H1 (cell line): Measurements from ENCODE around the gene STAC. TPM values are rescaled to one million over a fixed set of nuclear protein-coding genes. Genes with fewer than 3 reads are reported as not detected.

Experiments used
- CTCF ChIA-PET: fragments of 300-600 bp; sonication (Branson Sonifier 250); formaldehyde crosslinking; loops from one replicate; lab custom pipeline; 2021; ENCODE audit not compliant: partially characterized antibody; lab: Charles Lee
- POLR2A ChIA-PET: fragments of 300-600 bp; sonication (Branson Sonifier 250); formaldehyde crosslinking; loops from one replicate; lab custom pipeline; 2021; ENCODE audit warnings: inconsistent platforms; ENCODE audit not compliant: partially characterized antibody; lab: Charles Lee
- DNase-seq, 2 experiments: peaks; one replicate each; pipeline versions ENCODE4 v3.0.0 to v3.0.0-alpha.2; 2010 to 2022; ENCODE audit warnings: low spot score in 2 of 2, low read depth in 1 of 2, mixed read lengths in 1 of 2
- FAIRE-seq: peaks from 2 replicates; lab custom pipeline; 2011; peaks lifted over from hg19 to GRCh38; lab: Jason Lieb, UNC
- H2AFZ ChIP-seq: 2 replicates; pipeline ENCODE4 v1.8.1; 2012; ENCODE audit warnings: low read length, inconsistent platforms
- H2AK5ac ChIP-seq: 2 replicates; pipeline ENCODE4 v1.6.1; 2013; ENCODE audit warnings: low read depth, low read length
- H2BK120ac ChIP-seq: replicated peaks from 2 replicates; pipeline ENCODE3; 2013; ENCODE audit warnings: low read depth, low read length, inconsistent platforms
- H2BK12ac ChIP-seq: 2 replicates; pipeline ENCODE4 v1.6.1; 2013; ENCODE audit warnings: low read depth, low read length
- H2BK15ac ChIP-seq: 2 replicates; pipeline ENCODE4 v1.6.1; 2013; ENCODE audit warnings: low read length
- H2BK20ac ChIP-seq: 2 replicates; pipeline ENCODE4 v1.6.1; 2013; ENCODE audit warnings: low read length
- H2BK5ac ChIP-seq: 2 replicates; pipeline ENCODE4 v1.6.1; 2013; ENCODE audit warnings: low read depth, low read length
- H3K14ac ChIP-seq: 2 replicates; pipeline ENCODE4 v1.6.1; 2013; ENCODE audit warnings: inconsistent platforms; ENCODE audit not compliant: insufficient read length
- H3K18ac ChIP-seq: 2 replicates; pipeline ENCODE4 v1.6.1; 2013; ENCODE audit warnings: low read length; ENCODE audit errors: extremely low read depth
- H3K23ac ChIP-seq: 2 replicates; pipeline ENCODE4 v1.6.1; 2013; ENCODE audit warnings: inconsistent platforms; ENCODE audit not compliant: insufficient read length
- H3K23me2 ChIP-seq: 2 replicates; pipeline ENCODE4 v1.6.1; 2013; ENCODE audit warnings: low read depth, low read length
- H3K27ac ChIP-seq: 2 replicates; pipeline ENCODE4 v1.6.1; 2011; ENCODE audit warnings: low read depth, low read length, inconsistent platforms
- H3K27me3 ChIP-seq, 4 experiments: replicated peaks in 1 of 4; 1 replicate in 1 of 4; 2 replicates in 3 of 4; pipeline versions ENCODE4 v1.6.1 to v1.8.1; 2011 to 2013; ENCODE audit warnings: low read length in 3 of 4, mild to moderate bottlenecking in 3 of 4, inconsistent platforms in 2 of 4, mixed read lengths in 2 of 4, moderate library complexity in 1 of 4; ENCODE audit not compliant: control insufficient read depth in 3 of 4, insufficient read depth in 3 of 4; ENCODE audit errors: extremely low read depth in 1 of 4
- H3K36me3 ChIP-seq, 4 experiments: 2 replicates each; pipeline versions ENCODE4 v1.6.1 to v1.8.1; 2011 to 2013; ENCODE audit warnings: mild to moderate bottlenecking in 4 of 4, low read length in 3 of 4, moderate library complexity in 2 of 4, control low read depth in 1 of 4, inconsistent platforms in 1 of 4; ENCODE audit not compliant: insufficient read depth in 4 of 4, control insufficient read depth in 2 of 4
- H3K4ac ChIP-seq: replicated peaks from 2 replicates; pipeline ENCODE3; 2013; ENCODE audit warnings: low read length, low read depth, mixed read lengths, inconsistent platforms; ENCODE audit not compliant: insufficient read length
- H3K4me1 ChIP-seq, 4 experiments: replicated peaks in 1 of 4; 1 replicate in 1 of 4; 2 replicates in 3 of 4; pipeline versions ENCODE4 v1.6.1 to v1.8.1; 2011 to 2013; ENCODE audit warnings: low read length in 3 of 4, inconsistent platforms in 2 of 4, mixed read lengths in 1 of 4; ENCODE audit not compliant: insufficient read depth in 4 of 4, control insufficient read depth in 3 of 4
- H3K4me2 ChIP-seq, 2 experiments: 2 replicates each; pipeline versions ENCODE4 v1.6.1 to v1.8.1; 2011 to 2013; ENCODE audit warnings: low read depth in 2 of 2, low read length in 2 of 2, control low read depth in 1 of 2, inconsistent platforms in 1 of 2, mild to moderate bottlenecking in 1 of 2; ENCODE audit not compliant: insufficient read depth in 1 of 2
- H3K4me3 ChIP-seq, 4 experiments: fragments of 200-600, 300-600 bp in 1 of 4; sonication (generic), shearing (Covaris generic), sonication (Bioruptor Twin) in 1 of 4; 2 replicates each; pipeline versions ENCODE4 v1.5.1 to v1.8.1; 2011 to 2016; ENCODE audit warnings: low read length in 4 of 4, low read depth in 3 of 4, control low read depth in 2 of 4, inconsistent platforms in 2 of 4, mild to moderate bottlenecking in 2 of 4, mixed read lengths in 1 of 4, moderate library complexity in 1 of 4; ENCODE audit not compliant: insufficient read depth in 2 of 4; ENCODE audit errors: extremely low read depth in 1 of 4
- H3K56ac ChIP-seq: replicated peaks from 2 replicates; pipeline ENCODE3; 2013; ENCODE audit warnings: low read depth, mild to moderate bottlenecking, mixed read lengths, low read length, inconsistent platforms; ENCODE audit not compliant: insufficient read length
- H3K79me1 ChIP-seq: 2 replicates; pipeline ENCODE4 v1.6.1; 2013; ENCODE audit warnings: low read depth, low read length, control low read depth
- H3K79me2 ChIP-seq, 2 experiments: 2 replicates each; pipeline versions ENCODE4 v1.6.1 to v1.8.1; 2012 to 2013; ENCODE audit warnings: low read length in 2 of 2, mild to moderate bottlenecking in 2 of 2, inconsistent platforms in 1 of 2; ENCODE audit not compliant: insufficient read depth in 2 of 2, control insufficient read depth in 1 of 2
- H3K9ac ChIP-seq, 4 experiments: replicated peaks in 1 of 4; 1 replicate in 1 of 4; 2 replicates in 3 of 4; pipeline versions ENCODE4 v1.6.1 to v1.8.1; 2011 to 2013; ENCODE audit warnings: low read depth in 3 of 4, low read length in 3 of 4, control low read depth in 2 of 4, mild to moderate bottlenecking in 2 of 4, moderate library complexity in 2 of 4, inconsistent platforms in 1 of 4; ENCODE audit errors: extremely low read depth in 1 of 4
- H3K9me3 ChIP-seq, 2 experiments: 2 replicates each; pipeline versions ENCODE4 v1.6.1 to v1.8.1; 2012 to 2013; ENCODE audit warnings: mild to moderate bottlenecking in 2 of 2, moderate library complexity in 2 of 2, control low read depth in 1 of 2, inconsistent platforms in 1 of 2, low read depth in 1 of 2, low read length in 1 of 2, mixed read lengths in 1 of 2; ENCODE audit not compliant: insufficient read depth in 2 of 2
- H4K20me1 ChIP-seq, 2 experiments: replicated peaks in 1 of 2; 2 replicates each; pipeline versions ENCODE3 to v1.8.1; 2011 to 2013; ENCODE audit warnings: inconsistent platforms in 2 of 2, low read length in 2 of 2, mild to moderate bottlenecking in 1 of 2; ENCODE audit not compliant: insufficient read depth in 2 of 2, control insufficient read depth in 1 of 2
- H4K5ac ChIP-seq: 2 replicates; pipeline ENCODE4 v1.6.1; 2013; ENCODE audit warnings: low read length, low read depth, mixed read lengths, inconsistent platforms; ENCODE audit not compliant: insufficient read length
- H4K8ac ChIP-seq: 2 replicates; pipeline ENCODE4 v1.8.0; 2013; ENCODE audit warnings: mild to moderate bottlenecking, moderate library complexity, low read length, inconsistent platforms; ENCODE audit not compliant: insufficient read depth; ENCODE audit errors: extremely low read depth
- H4K91ac ChIP-seq: replicated peaks from 2 replicates; pipeline ENCODE3; 2013; ENCODE audit warnings: low read length, mixed read lengths, inconsistent platforms; ENCODE audit not compliant: insufficient read length
- CEBPB ChIP-seq: IDR thresholded peaks from 2 replicates; pipeline ENCODE4 v1.6.1; 2012; ENCODE audit warnings: low read depth, low read length
- KDM1A ChIP-seq: fragments of 200-600, 300-600 bp; sonication (generic); IDR thresholded peaks from 2 replicates; pipeline ENCODE4 v1.7.1; 2016; ENCODE audit warnings: mild to moderate bottlenecking, low read length, borderline replicate concordance
- ZNF274 ChIP-seq: IDR thresholded peaks from 2 replicates; pipeline ENCODE4 v1.7.0; 2012; ENCODE audit warnings: low read length, borderline replicate concordance; ENCODE audit errors: extremely low read depth
- WGBS, 2 experiments: shearing (Covaris generic) in 1 of 2; methylation state at CpG; one replicate each; pipeline versions ENCODE4 v1.1.6 to v1.1.7; 2013 to 2015; ENCODE audit warnings: low lambda C conversion rate in 2 of 2, mixed read lengths in 2 of 2, inconsistent platforms in 1 of 2, low coverage in 1 of 2, missing lambda C conversion rate in 1 of 2; ENCODE audit not compliant: insufficient replicate concordance in 2 of 2, insufficient coverage in 1 of 2, insufficient read length in 1 of 2; ENCODE audit errors: extremely low coverage in 1 of 2, missing lambda C conversion rate in 1 of 2; 5-methylcytosine and 5-hydroxymethylcytosine counted together
- polyA plus RNA-seq, 7 experiments: library from polyadenylated mRNA; depleted of rRNA in 3 of 7; stranded (reverse) in 5 of 7; unstranded in 2 of 7; fragments of >200 nt in 5 of 7; fragments of 200-250 nt in 2 of 7; gene quantifications; 1 replicate in 5 of 7; 2 replicates in 1 of 7; 4 replicates in 1 of 7; pipeline versions ENCODE4 v1.2.1 to v1.2.3, GENCODE V29; 2011 to 2013; ENCODE audit warnings: missing spikeins in 2 of 7, mixed read lengths in 2 of 7
- total RNA-seq: library from RNA; stranded (reverse); fragmentation: NEBNext Ultra II Directional; extraction: Animal tissue kit (Norgen Biotek cat#: 25700); gene quantifications from 2 replicates; pipeline ENCODE4 v1.2.1, GENCODE V29; 2021

Gene STAC
- total and polyA plus RNA-seq, 2 of the 8 experiments (the other 6 are each of a cell fraction or from before 2014, with no cell fraction given) = 8.0 to 18.1 TPM

DNA sequence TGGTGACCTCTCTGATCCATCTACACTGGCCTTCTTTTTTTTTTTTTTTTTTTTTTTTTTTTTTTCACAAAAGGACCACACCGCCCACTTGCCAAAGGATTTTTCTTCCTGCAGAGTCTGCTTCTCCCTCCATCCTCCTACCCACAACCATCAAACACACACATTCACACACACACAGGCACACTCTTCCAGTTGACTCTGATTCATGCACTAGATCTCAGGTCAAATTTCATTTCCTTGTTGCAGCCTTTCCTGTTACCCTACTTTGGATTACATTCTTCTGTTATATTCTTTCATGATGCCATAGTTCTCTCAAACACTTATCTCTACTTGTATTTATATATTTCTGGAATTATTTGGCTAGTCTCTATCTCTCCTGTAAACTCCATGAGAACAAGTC, 133.9 kb downstream of the STAC start:
- H4K5ac ChIP-seq = no peak overlapping the region
- no peaks in the 10 kb centered on the region for H3K79me1 ChIP-seq
- H3K79me2 ChIP-seq = no peaks in the 10 kb centered on the region
- H3K9ac ChIP-seq = no peak overlapping the region
- no peak overlapping the region for H3K14ac ChIP-seq
- H2BK15ac ChIP-seq = no peak overlapping the region
- FAIRE-seq (no peak), DNase-seq (no peak)
- H2BK12ac ChIP-seq = no peak overlapping the region
- CTCF ChIA-PET = interaction anchor here (1.5 kb wide), 1 partner anchor 10 kb away, joined by 4 read pairs; no protein-coding TSS in a partner anchor
- H3K4ac ChIP-seq = no peak overlapping the region
- H3K9me3 ChIP-seq = no peaks in the 10 kb centered on the region
- no peak overlapping the region for H4K91ac ChIP-seq
- no peaks in the 10 kb centered on the region for H3K27me3 ChIP-seq
- no peak overlapping the region for H3K4me3 ChIP-seq
- no peak overlapping the region for H3K18ac ChIP-seq
- H4K20me1 ChIP-seq = no peaks in the 10 kb centered on the region
- no peak overlapping the region for H2AFZ ChIP-seq
- no peaks in the 10 kb centered on the region for H3K4me1 ChIP-seq
- TF ChIP-seq ZNF274 = no peak
- TF ChIP-seq KDM1A = no peak
- TF ChIP-seq CEBPB = no peak
- H4K8ac ChIP-seq = no peak overlapping the region
- no peak overlapping the region for H3K4me2 ChIP-seq
- no peak overlapping the region for H2BK20ac ChIP-seq
- 88% methylated on average over 1 of the region's 1 CpG; no CpG with 5 or more reads in 1 of the 2 experiments for WGBS, 2 experiments
- no peaks in the 10 kb centered on the region; a peak in 1 of 8 replicates for H3K36me3 ChIP-seq
- POLR2A ChIA-PET = no interaction called here
- H2BK120ac ChIP-seq = no peak overlapping the region
- H3K27ac ChIP-seq = no peak overlapping the region
- H3K23ac ChIP-seq = no peak overlapping the region
- H2BK5ac ChIP-seq = no peak overlapping the region
- H2AK5ac ChIP-seq = no peak overlapping the region
- peaks cover 2% of the 10 kb centered on the region; the same call in 1 of the 2 replicates for H3K23me2 ChIP-seq
- no peak overlapping the region for H3K56ac ChIP-seq
